K562 (cell line): Measurements from ENCODE around the gene HAO2. TPM values are rescaled to one million over a fixed set of nuclear protein-coding genes. Genes with fewer than 3 reads are reported as not detected.

Experiments used
- ATAC-seq: fragments of 200-7000 bp; cut with Tn5 transposase; 3 replicates; pipeline ENCODE4 v1.9.1; 2020; ENCODE audit warnings: moderate library complexity
- BruUV-seq: library from RNA; stranded (reverse); fragments of 400-500 nt; replicated peaks from 2 replicates; lab custom pipeline; 2021; lab: Mats Ljungman, UMichigan
- CTCF ChIA-PET: fragments of 300-600 bp; formaldehyde crosslinking; extraction: SDS; loops from one replicate; lab custom pipeline; 2021; ENCODE audit warnings: low intra/inter-chr PET ratio; lab: Yijun Ruan, JAX
- POLR2A ChIA-PET: fragments of 300-600, 350-650 bp; sonication (Branson Sonifier 250); formaldehyde crosslinking; extraction: SDS; loops from one replicate; lab custom pipeline; 2021; ENCODE audit warnings: antibody characterized with exemption, inconsistent platforms; lab: Yijun Ruan, JAX
- DNase-seq, 4 experiments: peaks; one replicate each; pipeline versions ENCODE4 v3.0.0 to v3.0.0-alpha.2; 2011 to 2018; ENCODE audit warnings: low spot score in 3 of 4, mixed read lengths in 3 of 4; ENCODE audit errors: extremely low read depth in 1 of 4
- FAIRE-seq: peaks from 2 replicates; lab custom pipeline; 2011; peaks lifted over from hg19 to GRCh38; lab: Jason Lieb, UNC
- H2AFZ ChIP-seq: 2 replicates; pipeline ENCODE4 v1.6.0; 2011; ENCODE audit warnings: low read depth, low read length, control low read depth, inconsistent platforms
- H3K27ac ChIP-seq: fragments of 200-600 bp; 3 replicates; pipeline ENCODE4 v1.8.0; 2011; ENCODE audit warnings: low read depth, mild to moderate bottlenecking, control low read depth, inconsistent platforms, low read length, moderate library complexity, mixed read lengths; ENCODE audit errors: extremely low read depth
- H3K27me3 ChIP-seq, 2 experiments: fragments of 300-600 bp in 1 of 2; 2 replicates in 1 of 2; 3 replicates in 1 of 2; pipeline versions ENCODE4 v1.6.0 to v1.8.0; 2011; ENCODE audit warnings: inconsistent platforms in 2 of 2, low read length in 2 of 2, mild to moderate bottlenecking in 1 of 2, mixed read lengths in 1 of 2, moderate library complexity in 1 of 2; ENCODE audit not compliant: control insufficient read depth in 2 of 2, insufficient read depth in 2 of 2
- H3K36me3 ChIP-seq: fragments of 300-600 bp; 3 replicates; pipeline ENCODE4 v1.8.0; 2011; ENCODE audit warnings: mild to moderate bottlenecking, low read length, inconsistent platforms; ENCODE audit not compliant: control insufficient read depth, insufficient read depth
- H3K4me1 ChIP-seq, 2 experiments: fragments of 200-600 bp in 1 of 2; replicated peaks in 1 of 2; 2 replicates in 1 of 2; 3 replicates in 1 of 2; pipeline versions ENCODE4 v1.5.1 to v1.8.0; 2011; ENCODE audit warnings: inconsistent platforms in 2 of 2, low read length in 2 of 2, mild to moderate bottlenecking in 1 of 2, mixed read lengths in 1 of 2, moderate library complexity in 1 of 2; ENCODE audit not compliant: control insufficient read depth in 2 of 2, insufficient read depth in 2 of 2
- H3K4me2 ChIP-seq: 2 replicates; pipeline ENCODE4 v1.6.1; 2011; ENCODE audit warnings: low read length, control low read depth, inconsistent platforms, mixed read lengths; ENCODE audit not compliant: insufficient read depth
- H3K4me3 ChIP-seq: fragments of 200-600 bp; sonication (generic), shearing (Covaris generic); 2 replicates; pipeline ENCODE4 v1.5.1; 2016; ENCODE audit warnings: control low read depth, inconsistent platforms
- H3K79me2 ChIP-seq: fragments of 200-600 bp; 3 replicates; pipeline ENCODE4 v1.8.0; 2011; ENCODE audit warnings: low read length, inconsistent platforms; ENCODE audit not compliant: control insufficient read depth, insufficient read depth
- H3K9ac ChIP-seq, 2 experiments: 2 replicates each; pipeline versions ENCODE4 v1.6.0 to v1.6.1; 2011; ENCODE audit warnings: low read depth in 2 of 2, low read length in 2 of 2, control low read depth in 1 of 2, inconsistent platforms in 1 of 2, mild to moderate bottlenecking in 1 of 2, mixed read lengths in 1 of 2; ENCODE audit not compliant: insufficient read depth in 1 of 2
- H3K9me1 ChIP-seq: one replicate; pipeline ENCODE4 v1.6.0; 2011; ENCODE audit warnings: inconsistent platforms, mild to moderate bottlenecking, low read length, moderate library complexity; ENCODE audit not compliant: control insufficient read depth, insufficient read depth
- H3K9me3 ChIP-seq: replicated peaks from 2 replicates; pipeline ENCODE4 v1.5.1; 2011; ENCODE audit warnings: low read depth, low read length, inconsistent platforms; ENCODE audit not compliant: control insufficient read depth, insufficient read depth
- H4K20me1 ChIP-seq: replicated peaks from 2 replicates; pipeline ENCODE4 v1.6.1; 2011; ENCODE audit warnings: low read length, inconsistent platforms, mixed read lengths; ENCODE audit not compliant: control insufficient read depth, insufficient read depth
- BDP1 ChIP-seq: IDR thresholded peaks from 3 replicates; pipeline ENCODE4 v1.6.1; 2011; ENCODE audit not compliant: insufficient read length, insufficient read depth
- CEBPB ChIP-seq: fragments of 450-650 bp; IDR thresholded peaks from 2 replicates; pipeline ENCODE4 v1.6.1; 2016; ENCODE audit warnings: missing genetic modification characterization, missing compliant biosample characterization
- DDX20 ChIP-seq: fragments of 450-650 bp; IDR thresholded peaks from 2 replicates; pipeline ENCODE4 v1.6.1; 2016; ENCODE audit warnings: missing genetic modification characterization, low read depth, mild to moderate bottlenecking, missing compliant biosample characterization, moderate library complexity
- EGR1 ChIP-seq: fragments of 450-650 bp; conservative IDR thresholded peaks from 2 replicates; pipeline ENCODE4 v1.6.1; 2017; ENCODE audit warnings: mild to moderate bottlenecking
- ETS2 ChIP-seq: IDR thresholded peaks from 2 replicates; pipeline ENCODE4 v1.6.1; 2016; ENCODE audit warnings: borderline replicate concordance, missing genetic modification characterization, mild to moderate bottlenecking, moderate library complexity, missing compliant biosample characterization; ENCODE audit not compliant: poor library complexity, severe bottlenecking
- GATA2 ChIP-seq: sonication (generic); formaldehyde crosslinking; IDR thresholded peaks from 2 replicates; pipeline ENCODE4 v1.4.0; 2020; ENCODE audit warnings: mild to moderate bottlenecking, missing genetic modification reagents
- GATAD2A ChIP-seq: fragments of 450-650 bp; IDR thresholded peaks from 2 replicates; pipeline ENCODE4 v1.6.1; 2017
- HIVEP1 ChIP-seq: fragments of 250-450 bp; sonication (Bioruptor Pico); IDR thresholded peaks from 2 replicates; pipeline ENCODE4 v1.4.0; 2020; ENCODE audit warnings: mild to moderate bottlenecking
- ILK ChIP-seq: fragments of 450-650 bp; IDR thresholded peaks from 2 replicates; pipeline ENCODE4 v1.6.1; 2016; ENCODE audit warnings: missing genetic modification characterization, low read depth, mild to moderate bottlenecking, missing compliant biosample characterization, moderate library complexity, borderline replicate concordance
- KDM1A ChIP-seq, 2 experiments: fragments of 450-650 bp; IDR thresholded peaks; 2 replicates each; pipeline ENCODE4 v1.6.1; 2016; ENCODE audit warnings: mild to moderate bottlenecking in 2 of 2
- NR3C1 ChIP-seq: sonication (generic); formaldehyde crosslinking; IDR thresholded peaks from 2 replicates; pipeline ENCODE4 v1.8.1; 2022; ENCODE audit warnings: missing genetic modification reagents
- POLR2B ChIP-seq: fragments of 450-650 bp; IDR thresholded peaks from 2 replicates; pipeline ENCODE4 v1.6.1; 2018; ENCODE audit warnings: low read depth; ENCODE audit not compliant: partially characterized antibody
- RBM39 ChIP-seq: fragments of 200-400 bp; formaldehyde crosslinking; optimal IDR thresholded peaks from 2 replicates; pipeline ENCODE3; 2018; ENCODE audit warnings: low read depth, low read length
- SMAD1 ChIP-seq: fragments of 150-350 bp; IDR thresholded peaks from 2 replicates; pipeline ENCODE4 v1.6.1; 2014; ENCODE audit warnings: low read length, low read depth; ENCODE audit not compliant: partially characterized antibody
- SMAD2 ChIP-seq: fragments of 150-350 bp; IDR thresholded peaks from 2 replicates; pipeline ENCODE4 v1.6.1; 2014; ENCODE audit warnings: low read depth, mild to moderate bottlenecking, low read length
- SRSF1 ChIP-seq: fragments of 200-400 bp; formaldehyde crosslinking; IDR thresholded peaks from 2 replicates; pipeline ENCODE4 v1.6.1; 2017; ENCODE audit warnings: mild to moderate bottlenecking, low read depth, low read length, moderate library complexity
- TCF7 ChIP-seq: sonication (generic); IDR thresholded peaks from 2 replicates; pipeline ENCODE4 v1.6.1; 2016; ENCODE audit warnings: antibody characterized with exemption, borderline replicate concordance
- TEAD1 ChIP-seq, 2 experiments: fragments of 450-650 bp in 1 of 2; sonication (generic) in 1 of 2; formaldehyde crosslinking; IDR thresholded peaks; 2 replicates each; pipeline versions ENCODE4 v1.4.0 to v1.8.0; 2020 to 2022; ENCODE audit warnings: mild to moderate bottlenecking in 2 of 2, missing genetic modification reagents in 1 of 2
- ZC3H11A ChIP-seq: IDR thresholded peaks from 2 replicates; pipeline ENCODE4 v1.6.1; 2012; ENCODE audit warnings: low read depth, low read length, improper control_type of control experiment
- ZNF347 ChIP-seq: fragments of 450-650 bp; formaldehyde crosslinking; IDR thresholded peaks from 2 replicates; pipeline ENCODE4 v1.4.0; 2020; ENCODE audit warnings: low read depth, mild to moderate bottlenecking, moderate library complexity
- WGBS: fragments of 100-300 bp; shearing (Covaris generic); methylation state at CpG from one replicate; pipeline ENCODE4 v1.1.6; 2016; ENCODE audit warnings: low coverage, mixed read lengths; ENCODE audit not compliant: insufficient coverage; ENCODE audit errors: missing lambda C conversion rate; 5-methylcytosine and 5-hydroxymethylcytosine counted together
- in situ Hi-C: fragments of 300-500 bp; cut with MboI; formaldehyde crosslinking; loops from 4 replicates; pipeline ENCODE4 v1.15.0; 2018; ENCODE audit warnings: inconsistent platforms, mixed read lengths
- intact Hi-C: fragments of 100-400 bp; cut with micrococcal nuclease; formaldehyde crosslinking; loops from 2 replicates; pipeline ENCODE4 v1.14.2; 2022
- polyA plus RNA-seq, 8 experiments: library from polyadenylated mRNA; depleted of rRNA in 4 of 8; stranded (reverse) in 5 of 8; unstranded in 3 of 8; fragments of >200 nt; fragmentation: Nextera tagmentation in 2 of 8; fragmentation: Illumina TruSeq in 1 of 8; extraction: Ambion mirVana in 2 of 8; extraction: Trizol in 1 of 8; gene quantifications; 2 replicates each; pipeline versions ENCODE4 v1.2.1 to v1.2.3, GENCODE V29; 2011 to 2014; ENCODE audit warnings: inconsistent platforms in 1 of 8, missing spikeins in 1 of 8
- total RNA-seq, 7 experiments: library from RNA; depleted of rRNA in 6 of 7; stranded (reverse); fragments of >200 nt in 6 of 7; fragmentation: Illumina TruSeq in 2 of 7; extraction: Trizol in 2 of 7; gene quantifications; 2 replicates each; pipeline versions ENCODE4 v1.2.1 to v1.2.3, GENCODE V29; 2011 to 2021; ENCODE audit warnings: low replicate concordance in 1 of 7
- TF ChIP-seq, protein P1 (sequence below): sonication (generic); formaldehyde crosslinking; IDR thresholded peaks from 2 replicates; pipeline ENCODE4 v1.8.0; 2022; ENCODE audit warnings: mild to moderate bottlenecking, low read depth, missing genetic modification reagents
- TF ChIP-seq, protein P2 (sequence below): IDR thresholded peaks from 2 replicates; pipeline ENCODE4 v1.6.1; 2014; ENCODE audit warnings: antibody characterized with exemption

Gene HAO2
- total and polyA plus RNA-seq, 9 of the 15 experiments (the other 6 are each of a cell fraction or from before 2014, with no cell fraction given), result not detected

DNA sequence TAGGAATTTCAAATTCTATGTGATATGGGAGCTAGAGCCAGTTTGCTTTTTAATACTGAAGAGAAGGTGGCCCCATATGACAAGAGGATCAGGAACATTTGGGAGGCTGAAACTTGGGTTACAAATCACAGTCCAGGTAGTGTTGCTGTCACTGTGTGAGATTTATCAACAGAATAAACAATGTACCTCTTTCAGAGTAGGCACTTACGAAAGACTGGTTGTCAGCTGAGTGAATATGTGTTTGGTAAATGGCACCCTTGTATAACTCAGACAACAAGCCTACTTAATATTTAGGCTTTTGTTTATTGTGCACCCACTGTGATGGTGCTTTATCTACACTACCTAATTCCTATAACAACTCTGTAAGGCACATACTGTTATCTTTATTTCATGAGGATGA, 7.4 kb upstream of the HAO2 start (continued):
- no peak for TF ChIP-seq EGR1
- no peak for TF ChIP-seq RBM39
- TF ChIP-seq POLR2B, result no peak
- TF ChIP-seq ZNF347, result no peak
- no peak for TF ChIP-seq CEBPB (tag)
- no peak for TF ChIP-seq KDM1A (IDR thresholded peaks at IDR 0.05)

DNA sequence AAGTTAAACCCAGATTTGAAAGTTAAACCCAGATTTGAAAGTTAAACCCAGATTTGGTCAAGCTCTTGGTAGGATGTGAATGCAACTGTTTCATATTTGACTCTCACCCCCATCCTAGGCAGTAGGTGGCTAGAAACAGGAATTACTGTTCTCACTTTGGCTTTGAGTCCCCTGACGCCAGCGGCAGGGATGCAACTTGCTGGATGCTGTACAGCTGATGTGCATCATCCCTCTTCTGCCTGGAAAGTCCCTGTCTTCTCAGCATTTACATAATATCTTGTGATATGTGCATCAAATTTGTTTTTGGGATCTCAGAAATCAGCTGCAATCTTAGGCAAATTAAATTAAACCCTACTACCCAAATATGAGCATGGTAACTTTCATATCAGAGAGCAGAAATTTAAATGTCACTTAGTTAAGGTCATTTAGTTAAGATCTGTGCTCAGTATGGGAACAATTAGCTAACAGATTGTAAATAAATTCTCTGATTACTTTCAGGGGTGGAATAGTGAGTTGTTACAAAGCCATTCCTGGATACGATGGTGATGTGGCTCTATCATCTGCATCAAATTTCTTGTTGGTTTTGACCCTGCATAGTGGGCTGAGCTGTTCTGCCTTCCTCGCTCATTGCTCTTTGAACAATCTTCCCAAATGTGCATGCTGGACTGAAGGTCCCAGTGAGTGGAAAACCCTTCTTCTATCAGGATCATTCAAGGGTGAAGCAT, 6.8 kb upstream of the HAO2 start:
- no peaks in the 10 kb centered on the region for H3K9me1 ChIP-seq
- peaks cover under 1 to 9% of the 10 kb centered on the region in 2 experiments; a peak in 3 of 5 replicates for H3K27me3 ChIP-seq
- 3% methylated on average over 4 of the region's 4 CpGs for WGBS
- no peak overlapping the region for H3K4me2 ChIP-seq
- DNase-seq, result no peak
- H3K9ac ChIP-seq, result no peak overlapping the region
- ATAC-seq, result no peak
- POLR2A ChIA-PET, result interaction anchor here (0.5 to 0.6 kb wide), 2 partner anchors 12 to 1656 kb away, joined by 3 read pairs; no protein-coding TSS in a partner anchor
- H3K9me3 ChIP-seq, result no peaks in the 10 kb centered on the region
- BruUV-seq, result no TSS peak
- in situ Hi-C loops (no loop called here), intact Hi-C loops (no loop called here)
- H3K4me1 ChIP-seq, result no peaks in the 10 kb centered on the region
- H2AFZ ChIP-seq, result no peak overlapping the region
- FAIRE-seq, result no peak
- no peak overlapping the region for H3K27ac ChIP-seq
- H3K4me3 ChIP-seq, result no peak overlapping the region
- no peaks in the 10 kb centered on the region for H3K79me2 ChIP-seq
- no peaks in the 10 kb centered on the region for H3K36me3 ChIP-seq
- H4K20me1 ChIP-seq, result no peaks in the 10 kb centered on the region; the same call in 1 of the 2 replicates
- CTCF ChIA-PET, result no interaction called here
- no peak for TF ChIP-seq ZC3H11A
- TF ChIP-seq ILK (tag), result no peak
- no peak for TF ChIP-seq NR3C1 (CRISPR knock-in tag)
- no peak for TF ChIP-seq HIVEP1 (CRISPR knock-in tag)
- TF ChIP-seq ETS2, result no peak
- TF ChIP-seq, protein P1, sequence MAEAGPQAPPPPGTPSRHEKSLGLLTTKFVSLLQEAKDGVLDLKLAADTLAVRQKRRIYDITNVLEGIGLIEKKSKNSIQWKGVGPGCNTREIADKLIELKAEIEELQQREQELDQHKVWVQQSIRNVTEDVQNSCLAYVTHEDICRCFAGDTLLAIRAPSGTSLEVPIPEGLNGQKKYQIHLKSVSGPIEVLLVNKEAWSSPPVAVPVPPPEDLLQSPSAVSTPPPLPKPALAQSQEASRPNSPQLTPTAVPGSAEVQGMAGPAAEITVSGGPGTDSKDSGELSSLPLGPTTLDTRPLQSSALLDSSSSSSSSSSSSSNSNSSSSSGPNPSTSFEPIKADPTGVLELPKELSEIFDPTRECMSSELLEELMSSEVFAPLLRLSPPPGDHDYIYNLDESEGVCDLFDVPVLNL (CRISPR knock-in tag), result no peak
- TF ChIP-seq BDP1, result no peak
- TF ChIP-seq TEAD1 (CRISPR knock-in tag; IDR thresholded peaks at IDR 0.05), result no peak
- TF ChIP-seq TCF7, result no peak
- TF ChIP-seq GATAD2A, result no peak
- no peak for TF ChIP-seq SMAD2
- TF ChIP-seq SMAD1, result no peak
- no peak for TF ChIP-seq SRSF1
- TF ChIP-seq, protein P2, sequence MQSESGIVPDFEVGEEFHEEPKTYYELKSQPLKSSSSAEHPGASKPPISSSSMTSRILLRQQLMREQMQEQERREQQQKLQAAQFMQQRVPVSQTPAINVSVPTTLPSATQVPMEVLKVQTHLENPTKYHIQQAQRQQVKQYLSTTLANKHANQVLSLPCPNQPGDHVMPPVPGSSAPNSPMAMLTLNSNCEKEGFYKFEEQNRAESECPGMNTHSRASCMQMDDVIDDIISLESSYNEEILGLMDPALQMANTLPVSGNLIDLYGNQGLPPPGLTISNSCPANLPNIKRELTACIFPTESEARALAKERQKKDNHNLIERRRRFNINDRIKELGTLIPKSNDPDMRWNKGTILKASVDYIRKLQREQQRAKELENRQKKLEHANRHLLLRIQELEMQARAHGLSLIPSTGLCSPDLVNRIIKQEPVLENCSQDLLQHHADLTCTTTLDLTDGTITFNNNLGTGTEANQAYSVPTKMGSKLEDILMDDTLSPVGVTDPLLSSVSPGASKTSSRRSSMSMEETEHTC, result no peak
- TF ChIP-seq DDX20 (tag), result no peak
- no peak for TF ChIP-seq GATA2 (CRISPR knock-in tag)
